ENCODE measurements around the gene DAB2IP. TPM values are rescaled to one million over a fixed set of nuclear protein-coding genes. Genes with fewer than 3 reads are reported as not detected.

The DAB2IP gene
- total and polyA plus RNA-seq, 2 of the 4 experiments (the other 2 are of a cell fraction) = 5.6 to 17.2 TPM

DNA sequence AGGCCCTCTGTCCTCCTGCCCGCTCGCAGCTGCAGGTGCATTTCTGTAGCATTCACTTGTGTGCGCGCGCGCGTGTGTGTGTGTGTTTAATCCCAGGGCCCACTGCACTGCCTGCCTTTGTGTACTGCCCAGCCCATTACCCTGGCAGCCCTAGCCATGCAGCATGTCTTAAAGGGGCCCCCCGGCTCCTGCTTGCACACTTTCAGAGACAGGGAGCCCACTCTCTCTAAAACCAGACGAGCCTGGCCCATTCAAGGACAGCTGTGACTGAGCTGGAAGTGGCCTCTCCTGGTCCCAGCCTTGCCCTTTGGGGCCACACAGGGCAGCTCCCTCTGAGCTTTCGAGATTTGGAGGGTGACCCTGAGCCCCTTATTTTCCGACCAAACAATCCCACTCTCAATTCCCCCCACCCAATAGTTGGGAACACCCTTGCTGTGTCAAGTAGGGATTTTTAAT lies 98.9 kb downstream of the DAB2IP start:
- Histone ChIP-seq H2AK9ac (replicated peaks; ENCODE audit: low read depth, low read length, poor library complexity) (no peak overlapping the region), H3K9me3 (ENCODE audit: control insufficient read depth, insufficient read depth, low read length) (no peaks in the 10 kb centered on the region), H2BK15ac (ENCODE audit: low read depth, low read length) (no peak overlapping the region), H3K4me1 (ENCODE audit: control insufficient read depth, insufficient read depth, low read length) (peaks cover 20% of the 10 kb centered on the region), H3K23ac (ENCODE audit: low read depth, low read length) (no peak overlapping the region), H2BK5ac (ENCODE audit: low read depth, low read length, poor library complexity, severe bottlenecking) (no peak overlapping the region), H3K27ac (ENCODE audit: insufficient read depth, low read length) (no peak overlapping the region), H3K9ac (ENCODE audit: low read depth, low read length) (no peak overlapping the region), H2BK20ac (ENCODE audit: low read depth, low read length) (no peak overlapping the region), H2AK5ac (ENCODE audit: low read depth, low read length) (no peak overlapping the region), H3K9me1 (ENCODE audit: insufficient read depth, low read length) (peaks cover 35% of the 10 kb centered on the region), H3K56ac (ENCODE audit: extremely low read depth, insufficient read depth, low read length) (no peak overlapping the region), H3K4me2 (ENCODE audit: low read depth, low read length) (no peak overlapping the region), H4K91ac (ENCODE audit: insufficient read depth, low read depth, low read length) (0 out of 2 replicates have a peak overlapping the region, but pooled peaks have one; percentile 3), H3K36me3 (ENCODE audit: control insufficient read depth, insufficient read depth, low read length) (peaks cover 2% of the 10 kb centered on the region; the same call in 1 of the 2 replicates), H4K20me1 (ENCODE audit: insufficient read depth, low read length) (peaks cover 75% of the 10 kb centered on the region), H3K14ac (replicated peaks; ENCODE audit: low read depth, low read length) (no peak overlapping the region), H3K27me3 (ENCODE audit: control insufficient read depth, insufficient read depth, low read length) (no peaks in the 10 kb centered on the region), H4K5ac (ENCODE audit: low read depth, low read length) (no peak overlapping the region), H3K4ac (ENCODE audit: low read depth, low read length) (no peak overlapping the region), H3K18ac (ENCODE audit: low read depth, low read length) (no peak overlapping the region), H3K4me3 (ENCODE audit: insufficient read depth, low read depth, low read length) (no peak overlapping the region), H3K79me1 (ENCODE audit: low read depth in 1 of 2, low read length in 2 of 2) (peaks cover 25 to 86% of the 10 kb centered on the region in 2 experiments; a peak in 3 of 4 replicates), H2BK120ac (ENCODE audit: low read depth, low read length) (no peak overlapping the region), H2AFZ (replicated peaks; ENCODE audit: low read length, poor library complexity) (no peak overlapping the region), H4K8ac (ENCODE audit: low read depth in 2 of 2, low read length in 2 of 2) (no peak overlapping the region)
- intact Hi-C loops (cut with micrococcal nuclease) = no loop called here
- DNase-seq (no peak), ATAC-seq (ENCODE audit: low read depth) (no peak)
- ChIA-PET POLR2A (ENCODE audit: unreplicated experiment) (no interaction called here), CTCF (interaction anchor here (2.0 kb wide), 1 partner anchor 15 kb away, joined by 4 read pairs; no protein-coding TSS in a partner anchor)
- 93% methylated on average over 9 of the region's 11 CpGs; no CpG with 5 or more reads in 1 of the 2 experiments for WGBS, 2 experiments (ENCODE audit: extremely low coverage in 2 of 2, insufficient read length in 1 of 2)
- BruUV-seq (replicated peaks) = no TSS peak
- no peak for TF ChIP-seq NFE2L2 (IDR thresholded peaks at IDR 0.05; ENCODE audit: low read depth, low read length)
- no peak for TF ChIP-seq RFX5 (IDR thresholded peaks at IDR 0.05; ENCODE audit: low read depth, low read length)
- TF ChIP-seq FOS (IDR thresholded peaks at IDR 0.05; ENCODE audit: low read depth, low read length) = no peak
- TF ChIP-seq POLR2A (IDR thresholded peaks at IDR 0.05; ENCODE audit: low read depth, low read length) = no peak
- no peak for TF ChIP-seq MXI1 (IDR thresholded peaks at IDR 0.05; ENCODE audit: borderline replicate concordance, low read depth, low read length)
- no peak for TF ChIP-seq RAD21 (IDR thresholded peaks at IDR 0.05; ENCODE audit: low read length)
- TF ChIP-seq, protein P1, sequence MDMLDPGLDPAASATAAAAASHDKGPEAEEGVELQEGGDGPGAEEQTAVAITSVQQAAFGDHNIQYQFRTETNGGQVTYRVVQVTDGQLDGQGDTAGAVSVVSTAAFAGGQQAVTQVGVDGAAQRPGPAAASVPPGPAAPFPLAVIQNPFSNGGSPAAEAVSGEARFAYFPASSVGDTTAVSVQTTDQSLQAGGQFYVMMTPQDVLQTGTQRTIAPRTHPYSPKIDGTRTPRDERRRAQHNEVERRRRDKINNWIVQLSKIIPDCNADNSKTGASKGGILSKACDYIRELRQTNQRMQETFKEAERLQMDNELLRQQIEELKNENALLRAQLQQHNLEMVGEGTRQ (IDR thresholded peaks at IDR 0.05; ENCODE audit: low read depth, low read length) = no peak
- TF ChIP-seq BHLHE40 (IDR thresholded peaks at IDR 0.05; ENCODE audit: low read depth, low read length) = no peak
- TF ChIP-seq SMC3 (IDR thresholded peaks at IDR 0.05; ENCODE audit: low read depth, low read length) = no peak
- TF ChIP-seq RCOR1 (IDR thresholded peaks at IDR 0.05; ENCODE audit: insufficient replicate concordance, low read length) = no peak
- no peak for TF ChIP-seq CEBPB (IDR thresholded peaks at IDR 0.05; ENCODE audit: low read depth, low read length)
- TF ChIP-seq, protein P2, sequence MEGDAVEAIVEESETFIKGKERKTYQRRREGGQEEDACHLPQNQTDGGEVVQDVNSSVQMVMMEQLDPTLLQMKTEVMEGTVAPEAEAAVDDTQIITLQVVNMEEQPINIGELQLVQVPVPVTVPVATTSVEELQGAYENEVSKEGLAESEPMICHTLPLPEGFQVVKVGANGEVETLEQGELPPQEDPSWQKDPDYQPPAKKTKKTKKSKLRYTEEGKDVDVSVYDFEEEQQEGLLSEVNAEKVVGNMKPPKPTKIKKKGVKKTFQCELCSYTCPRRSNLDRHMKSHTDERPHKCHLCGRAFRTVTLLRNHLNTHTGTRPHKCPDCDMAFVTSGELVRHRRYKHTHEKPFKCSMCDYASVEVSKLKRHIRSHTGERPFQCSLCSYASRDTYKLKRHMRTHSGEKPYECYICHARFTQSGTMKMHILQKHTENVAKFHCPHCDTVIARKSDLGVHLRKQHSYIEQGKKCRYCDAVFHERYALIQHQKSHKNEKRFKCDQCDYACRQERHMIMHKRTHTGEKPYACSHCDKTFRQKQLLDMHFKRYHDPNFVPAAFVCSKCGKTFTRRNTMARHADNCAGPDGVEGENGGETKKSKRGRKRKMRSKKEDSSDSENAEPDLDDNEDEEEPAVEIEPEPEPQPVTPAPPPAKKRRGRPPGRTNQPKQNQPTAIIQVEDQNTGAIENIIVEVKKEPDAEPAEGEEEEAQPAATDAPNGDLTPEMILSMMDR (conservative IDR thresholded peaks at IDR 0.05; ENCODE audit: low read depth, low read length) = no peak
- TF ChIP-seq CHD1 (IDR thresholded peaks at IDR 0.05; ENCODE audit: low read depth, low read length) = no peak
- no peak for TF ChIP-seq MAFK (IDR thresholded peaks at IDR 0.05; ENCODE audit: low read depth, low read length)
- TF ChIP-seq, protein P3, sequence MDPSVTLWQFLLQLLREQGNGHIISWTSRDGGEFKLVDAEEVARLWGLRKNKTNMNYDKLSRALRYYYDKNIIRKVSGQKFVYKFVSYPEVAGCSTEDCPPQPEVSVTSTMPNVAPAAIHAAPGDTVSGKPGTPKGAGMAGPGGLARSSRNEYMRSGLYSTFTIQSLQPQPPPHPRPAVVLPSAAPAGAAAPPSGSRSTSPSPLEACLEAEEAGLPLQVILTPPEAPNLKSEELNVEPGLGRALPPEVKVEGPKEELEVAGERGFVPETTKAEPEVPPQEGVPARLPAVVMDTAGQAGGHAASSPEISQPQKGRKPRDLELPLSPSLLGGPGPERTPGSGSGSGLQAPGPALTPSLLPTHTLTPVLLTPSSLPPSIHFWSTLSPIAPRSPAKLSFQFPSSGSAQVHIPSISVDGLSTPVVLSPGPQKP (IDR thresholded peaks at IDR 0.05; ENCODE audit: borderline replicate concordance, low read depth, low read length) = no peak
- TF ChIP-seq MAZ (IDR thresholded peaks at IDR 0.05; ENCODE audit: borderline replicate concordance, low read depth, low read length) = no peak
- dilution Hi-C loops (cut with HindIII; ENCODE audit: low sequenced_read_pairs, unreplicated experiment) = no loop called here
- in situ Hi-C loops (cut with MboI; ENCODE audit: low sequenced_read_pairs) = no loop called here
